Esophagus squamous epithelium (tissue), 4 donors: ENCODE results near the gene LTF.

ENCODE experiments used
- CTCF ChIP-seq, 6 experiments: fragments of 450-650 bp in 4 of 6; fragments of 200-600 bp in 2 of 6; sonication (generic) in 2 of 6; IDR thresholded peaks; one replicate each; pipeline ENCODE4 v1.5.1; 2016 to 2019; ENCODE audit warnings: antibody characterized with exemption in 6 of 6, mild to moderate bottlenecking in 4 of 6, moderate library complexity in 4 of 6
- POLR2A ChIP-seq, 4 donors: fragments of 450-650 bp; IDR thresholded peaks; one replicate each; pipeline ENCODE4 v1.6.1; 2017; ENCODE audit warnings: antibody characterized with exemption in 4 of 4, mild to moderate bottlenecking in 4 of 4, moderate library complexity in 3 of 4

GRCh38 chr3:46456118-46456517 is 8.6 kb downstream of the LTF start:
- TF ChIP-seq CTCF (IDR thresholded peaks at IDR 0.05) (no peak), POLR2A (IDR thresholded peaks at IDR 0.05) (no peak)
